EH (cell line): Measurements from ENCODE around the gene CACNB1.

Experiments used
- DNase-seq: peaks from one replicate; pipeline ENCODE4 v3.0.0-alpha.2; 2015; ENCODE audit warnings: low read depth

Gene CACNB1

GRCh38 chr17:39225959-39226683 lies 28.7 kb upstream of the CACNB1 start:
- peak; percentile 63 for DNase-seq

GRCh38 chr17:39225308-39225958 lies 28.0 kb upstream of the CACNB1 start, which contains the start of gene STAC2:
STAC2 (minus strand) TSS chr17:39225945; CDS start chr17:39225502, 443 bp downstream.
- no peak for DNase-seq

GRCh38 chr17:39224778-39225307 lies 27.4 kb upstream of the CACNB1 start:
- no peak for DNase-seq

GRCh38 chr17:39223907-39224777 lies 26.7 kb upstream of the CACNB1 start:
- DNase-seq: no peak

GRCh38 chr17:39222866-39223834 lies 25.7 kb upstream of the CACNB1 start:
- no peak for DNase-seq

- DNase-seq: no peak
Measured at GRCh38 chr17:39222151-39222550, 24.7 kb upstream of the CACNB1 start.

GRCh38 chr17:39221572-39221971 lies 24.1 kb upstream of the CACNB1 start:
- DNase-seq: no peak

- no peak for DNase-seq
Measured at GRCh38 chr17:39219647-39220154, 22.2 kb upstream of the CACNB1 start.

GRCh38 chr17:39218906-39219305 lies 21.4 kb upstream of the CACNB1 start:
- no peak for DNase-seq

GRCh38 chr17:39217734-39218369 lies 20.4 kb upstream of the CACNB1 start:
- no peak for DNase-seq

GRCh38 chr17:39213852-39214251 lies 16.4 kb upstream of the CACNB1 start:
- DNase-seq: peak; percentile 45

- no peak for DNase-seq
Measured at GRCh38 chr17:39212841-39213480, 15.5 kb upstream of the CACNB1 start.

- DNase-seq: no peak
Measured at GRCh38 chr17:39212195-39212810, 14.8 kb upstream of the CACNB1 start.

GRCh38 chr17:39210093-39210434 lies 12.6 kb upstream of the CACNB1 start:
- no peak for DNase-seq

- DNase-seq: peak; percentile 80
Measured at GRCh38 chr17:39209317-39210092, 12.0 kb upstream of the CACNB1 start.

GRCh38 chr17:39208893-39209292 lies 11.4 kb upstream of the CACNB1 start:
- no peak for DNase-seq

GRCh38 chr17:39208136-39208535 lies 10.7 kb upstream of the CACNB1 start:
- DNase-seq: no peak

- DNase-seq: no peak
Measured at GRCh38 chr17:39205112-39205526, 7.7 kb upstream of the CACNB1 start.

GRCh38 chr17:39204245-39204644 lies 6.8 kb upstream of the CACNB1 start:
- no peak for DNase-seq
